Measurements from ENCODE around the gene KIF1A. TPM values are rescaled to one million over a fixed set of nuclear protein-coding genes. Genes with fewer than 3 reads are reported as not detected.

Gene KIF1A
- polyA plus RNA-seq, 1 donor from 2014 or later, result 63.4 TPM

GRCh38 chr2:240712121-240712520 lies 107.9 kb downstream of the KIF1A start:
- TF ChIP-seq EP300 (conservative IDR thresholded peaks at IDR 0.05; ENCODE audit: poor library complexity, severe bottlenecking) (no peak), EZH2 (IDR thresholded peaks at IDR 0.05; ENCODE audit: borderline replicate concordance, insufficient read depth, low read length, poor library complexity, severe bottlenecking) (no peak), MXI1 (conservative IDR thresholded peaks at IDR 0.05; ENCODE audit: poor library complexity, severe bottlenecking) (no peak), RAD21 (conservative IDR thresholded peaks at IDR 0.05) (no peak), SMC3 (conservative IDR thresholded peaks at IDR 0.05; ENCODE audit: poor library complexity) (no peak), TAF1 (IDR thresholded peaks at IDR 0.05; ENCODE audit: low read depth) (no peak), REST (IDR thresholded peaks at IDR 0.05; ENCODE audit: borderline replicate concordance) (no peak), CTCF (IDR thresholded peaks at IDR 0.05; ENCODE audit: poor library complexity, severe bottlenecking) (no peak), POLR2AphosphoS5 (IDR thresholded peaks at IDR 0.05) (no peak)
- no peaks in the 10 kb centered on the region for H4K20me1 ChIP-seq (ENCODE audit: insufficient read depth)
- no peak overlapping the region for H2AFZ ChIP-seq (ENCODE audit: low read depth, low read length)
- H3K9ac ChIP-seq (ENCODE audit: low read length), result no peak overlapping the region
- no peak overlapping the region for H3K4me2 ChIP-seq (ENCODE audit: low read length)
- H3K27ac ChIP-seq (ENCODE audit: low read length), result no peak overlapping the region
- no peak overlapping the region for H3K4me3 ChIP-seq (ENCODE audit: low read length)
- H3K9me3 ChIP-seq (ENCODE audit: low read length), result no peaks in the 10 kb centered on the region
- H3K36me3 ChIP-seq (ENCODE audit: insufficient read depth, low read length), result no peaks in the 10 kb centered on the region
- H3K79me2 ChIP-seq (replicated peaks; ENCODE audit: insufficient read depth, low read length), result no peaks in the 10 kb centered on the region
- no peaks in the 10 kb centered on the region for H3K27me3 ChIP-seq (ENCODE audit: insufficient read depth, low read depth, low read length)
- H3F3A ChIP-seq (ENCODE audit: insufficient read depth, low read length, poor library complexity, severe bottlenecking), result no peaks in the 10 kb centered on the region
- H3K9me2 ChIP-seq (ENCODE audit: insufficient read depth, low read length), result no peaks in the 10 kb centered on the region

GRCh38 chr2:240711701-240712100 lies 108.3 kb downstream of the KIF1A start:
- H3K4me3 ChIP-seq (ENCODE audit: low read length), result no peak overlapping the region
- no peak overlapping the region for H2AFZ ChIP-seq (ENCODE audit: low read depth, low read length)
- no peak overlapping the region for H3K9ac ChIP-seq (ENCODE audit: low read length)
- H3K9me2 ChIP-seq (ENCODE audit: insufficient read depth, low read length), result no peaks in the 10 kb centered on the region
- H4K20me1 ChIP-seq (ENCODE audit: insufficient read depth), result no peaks in the 10 kb centered on the region
- no peaks in the 10 kb centered on the region for H3K9me3 ChIP-seq (ENCODE audit: low read length)
- H3K4me2 ChIP-seq (ENCODE audit: low read length), result no peak overlapping the region
- no peaks in the 10 kb centered on the region for H3K79me2 ChIP-seq (replicated peaks; ENCODE audit: insufficient read depth, low read length)
- H3K27ac ChIP-seq (ENCODE audit: low read length), result no peak overlapping the region
- H3F3A ChIP-seq (ENCODE audit: insufficient read depth, low read length, poor library complexity, severe bottlenecking), result no peaks in the 10 kb centered on the region
- TF ChIP-seq REST (IDR thresholded peaks at IDR 0.05; ENCODE audit: borderline replicate concordance) (no peak), CTCF (IDR thresholded peaks at IDR 0.05; ENCODE audit: poor library complexity, severe bottlenecking) (no peak), MXI1 (conservative IDR thresholded peaks at IDR 0.05; ENCODE audit: poor library complexity, severe bottlenecking) (no peak), POLR2AphosphoS5 (IDR thresholded peaks at IDR 0.05) (no peak), EP300 (conservative IDR thresholded peaks at IDR 0.05; ENCODE audit: poor library complexity, severe bottlenecking) (no peak), TAF1 (IDR thresholded peaks at IDR 0.05; ENCODE audit: low read depth) (no peak), SMC3 (conservative IDR thresholded peaks at IDR 0.05; ENCODE audit: poor library complexity) (no peak), RAD21 (conservative IDR thresholded peaks at IDR 0.05) (no peak), EZH2 (IDR thresholded peaks at IDR 0.05; ENCODE audit: borderline replicate concordance, insufficient read depth, low read length, poor library complexity, severe bottlenecking) (no peak)
- H3K36me3 ChIP-seq (ENCODE audit: insufficient read depth, low read length), result no peaks in the 10 kb centered on the region
- H3K27me3 ChIP-seq (ENCODE audit: insufficient read depth, low read depth, low read length), result no peaks in the 10 kb centered on the region
